ENCODE data around the gene SF3B3.
"Not testable (repeated sequence)": the region's sequence is repeated elsewhere in the genome, so short reads cannot be mapped to it uniquely, and the experiment has no call there.

SF3B3 gene

GRCh38 chr16:70568601-70569237, 45.1 kb downstream of the SF3B3 start:
- no peak for DNase-seq (ENCODE audit: low read depth)

GRCh38 chr16:70569752-70570151, 46.1 kb downstream of the SF3B3 start:
- no peak for DNase-seq (ENCODE audit: low read depth)

DNA sequence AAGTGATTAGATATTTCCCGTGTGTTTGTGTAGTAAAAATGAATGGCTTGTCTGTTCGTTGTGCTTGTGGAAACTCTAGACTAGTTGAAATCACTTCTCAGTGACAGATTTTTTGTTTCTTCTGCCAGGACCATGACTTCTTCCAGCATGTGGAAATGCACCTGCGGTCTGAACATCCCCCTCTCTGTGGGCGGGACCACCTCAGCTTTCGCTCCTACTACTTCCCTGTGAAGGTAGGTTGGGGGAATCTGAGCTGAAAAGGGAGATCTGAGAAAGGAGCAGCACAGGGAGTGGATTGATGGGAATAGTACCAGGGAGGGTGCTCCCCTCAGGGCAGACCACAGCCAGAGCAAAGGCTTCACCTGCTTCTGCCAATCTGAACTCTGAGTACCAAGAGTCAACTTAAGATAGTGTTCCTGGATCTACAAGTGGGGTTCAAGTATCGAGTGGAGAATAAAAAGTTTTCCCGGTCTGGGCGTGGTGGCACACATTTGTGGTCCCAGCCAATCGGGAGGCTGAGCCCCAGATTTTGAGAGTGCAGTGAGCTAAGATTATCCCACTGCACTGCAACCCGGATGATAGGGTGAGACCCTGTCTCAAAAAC, 47.5 kb downstream of the SF3B3 start:
- DNase-seq (ENCODE audit: low read depth) = no peak

DNA sequence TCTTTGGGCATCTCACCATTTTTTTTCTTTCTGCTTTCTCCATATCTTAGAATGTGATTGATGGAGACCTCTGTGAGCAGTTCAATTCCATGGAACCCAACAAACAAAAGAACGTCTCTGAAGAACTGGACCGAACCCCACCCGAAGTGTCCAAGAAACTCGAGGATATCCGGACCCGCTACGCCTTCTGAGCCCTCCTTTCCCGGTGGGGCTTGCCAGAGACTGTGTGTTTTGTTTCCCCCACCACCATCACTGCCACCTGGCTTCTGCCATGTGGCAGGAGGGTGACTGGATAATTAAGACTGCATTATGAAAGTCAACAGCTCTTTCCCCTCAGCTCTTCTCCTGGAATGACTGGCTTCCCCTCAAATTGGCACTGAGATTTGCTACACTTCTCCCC, 48.0 kb downstream of the SF3B3 start:
- DNase-seq (ENCODE audit: low read depth) = no peak

DNA sequence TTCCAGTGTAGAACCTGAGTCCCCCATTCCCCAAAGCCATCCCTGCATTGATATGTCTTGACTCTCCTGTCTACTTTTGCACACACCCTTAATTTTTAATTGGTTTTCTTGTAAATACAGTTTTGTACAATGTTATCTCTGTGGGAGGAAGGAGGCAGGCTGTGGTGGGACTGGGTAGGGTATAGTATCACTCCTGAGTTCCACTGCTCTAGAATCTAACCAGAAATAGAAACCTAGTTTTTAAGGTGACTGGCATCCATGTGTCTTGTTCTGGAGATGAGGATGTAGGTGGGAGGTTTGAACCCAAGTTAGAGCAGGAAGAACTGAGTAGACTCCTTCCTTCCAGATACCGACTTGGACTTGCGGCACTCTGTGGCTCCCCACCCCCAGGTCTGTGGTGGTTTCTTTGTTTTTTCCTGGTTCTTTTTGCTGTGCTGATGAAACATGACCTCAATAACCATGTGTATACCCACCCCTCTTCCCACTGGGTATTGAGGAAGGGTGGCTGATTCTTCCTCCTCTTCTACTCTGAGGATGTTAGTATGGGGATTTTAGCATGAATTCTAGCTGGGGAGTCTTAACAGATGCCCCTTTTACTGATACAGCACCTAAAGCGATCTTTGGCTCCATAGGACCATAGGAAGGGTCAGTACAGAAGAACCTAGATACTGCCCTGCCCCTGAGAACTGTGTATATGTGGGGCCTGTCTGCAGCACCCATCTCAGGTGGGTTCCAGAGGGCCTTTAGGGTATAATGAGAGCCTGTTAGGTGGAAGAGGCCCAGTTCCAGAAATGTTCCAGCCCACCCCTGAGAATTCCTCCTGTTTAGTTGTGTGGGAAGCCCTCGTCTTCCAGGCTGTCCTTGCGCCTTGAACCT, 48.7 kb downstream of the SF3B3 start:
- no peak for DNase-seq (ENCODE audit: low read depth)

- DNase-seq (ENCODE audit: low read depth) = no peak
These were observed 49.3 kb downstream of the SF3B3 start for GRCh38 chr16:70572926-70573270.

GRCh38 chr16:70573451-70574121, 50.0 kb downstream of the SF3B3 start:
- no peak for DNase-seq (ENCODE audit: low read depth)

DNA sequence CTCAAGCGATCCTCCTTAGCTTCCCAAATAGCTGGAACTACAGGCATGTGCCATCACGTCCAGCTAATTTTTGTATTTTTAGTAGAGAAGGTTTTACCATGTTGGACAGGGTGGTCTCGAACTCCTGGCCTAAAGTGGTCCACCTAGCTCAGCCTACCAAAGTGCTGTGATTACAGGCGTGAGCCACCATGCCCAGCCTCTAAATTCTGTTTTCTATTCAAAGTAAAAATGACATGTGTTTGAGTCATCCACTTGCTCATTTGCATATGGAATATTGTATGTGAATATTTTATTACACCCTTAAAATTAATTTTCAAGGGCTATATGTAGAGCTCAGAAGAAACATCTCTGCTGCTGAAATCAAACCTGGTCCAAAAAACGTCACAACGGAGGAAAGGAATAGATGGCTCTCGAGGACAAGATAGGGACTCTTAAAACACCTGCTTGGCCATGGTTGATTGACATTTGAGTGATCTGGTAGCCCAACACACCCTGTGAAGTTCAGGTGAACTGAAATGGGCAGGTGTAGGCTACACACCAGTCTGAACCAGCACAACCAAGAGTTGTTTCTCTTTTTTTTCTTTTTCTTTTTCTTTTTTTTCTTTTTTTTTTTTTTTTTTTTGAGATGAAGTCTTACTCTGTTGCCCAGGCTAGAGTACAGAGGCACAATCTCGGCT, 51.1 kb downstream of the SF3B3 start:
- no peak for DNase-seq (ENCODE audit: low read depth)

DNA sequence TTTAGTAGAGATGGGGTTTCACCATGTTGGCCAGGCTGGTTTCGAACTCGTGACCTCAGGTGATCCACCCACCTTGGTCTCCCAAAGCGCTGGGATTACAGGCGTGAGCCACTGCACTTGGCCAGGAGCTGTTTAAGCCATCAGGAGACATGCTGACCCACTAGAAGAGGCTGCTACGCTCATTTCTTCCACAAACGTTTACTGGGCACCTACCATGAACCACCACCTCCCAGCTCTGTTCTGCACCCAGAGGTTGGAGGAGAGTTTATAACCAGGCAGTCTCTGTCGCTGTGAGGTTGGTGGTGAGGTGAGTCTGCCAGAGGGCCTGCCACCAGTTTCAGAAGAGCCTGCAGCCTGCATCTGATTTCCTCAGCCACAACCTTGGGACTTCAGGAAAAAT, 51.8 kb downstream of the SF3B3 start:
- DNase-seq (ENCODE audit: low read depth) = no peak

DNA sequence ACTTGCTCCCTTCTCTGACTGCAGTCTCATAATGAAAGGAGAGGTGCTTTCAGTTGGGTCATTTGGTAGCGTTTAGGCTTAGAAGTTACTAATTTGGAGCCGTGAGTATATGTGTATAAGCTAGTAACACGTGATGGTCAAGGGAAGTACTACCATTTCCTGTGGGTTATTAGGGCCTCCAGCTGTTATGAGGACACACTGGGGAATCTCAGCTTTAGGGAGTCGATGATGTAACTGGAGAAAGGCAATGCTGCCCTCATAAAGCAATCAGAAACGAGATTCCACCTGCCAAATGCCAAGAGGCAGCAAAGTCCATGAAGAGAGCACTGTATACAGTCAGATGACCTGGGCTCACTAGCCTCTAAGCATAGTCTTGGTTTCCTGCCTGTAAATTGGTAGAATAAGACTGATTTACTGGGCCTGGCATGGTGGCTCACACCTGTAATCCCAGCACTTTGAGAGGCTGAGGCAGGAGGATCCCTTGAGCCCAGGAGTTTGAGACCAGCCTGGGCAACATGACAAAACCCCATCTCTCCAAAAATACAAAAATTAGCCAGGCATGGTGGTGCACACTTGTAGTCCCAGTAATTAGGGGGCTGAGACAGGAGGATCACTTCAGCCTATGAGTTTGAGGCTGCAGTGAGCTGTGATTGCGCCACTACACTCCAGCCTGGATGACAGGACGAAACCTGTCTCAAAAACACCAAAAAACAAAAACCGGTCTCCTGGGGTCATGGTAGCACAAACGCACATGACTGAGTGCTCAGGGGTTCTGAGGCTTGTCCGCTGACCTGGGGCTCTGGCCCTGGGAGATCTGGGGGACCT, 53.0 kb downstream of the SF3B3 start:
- no peak for DNase-seq (ENCODE audit: low read depth)

DNA sequence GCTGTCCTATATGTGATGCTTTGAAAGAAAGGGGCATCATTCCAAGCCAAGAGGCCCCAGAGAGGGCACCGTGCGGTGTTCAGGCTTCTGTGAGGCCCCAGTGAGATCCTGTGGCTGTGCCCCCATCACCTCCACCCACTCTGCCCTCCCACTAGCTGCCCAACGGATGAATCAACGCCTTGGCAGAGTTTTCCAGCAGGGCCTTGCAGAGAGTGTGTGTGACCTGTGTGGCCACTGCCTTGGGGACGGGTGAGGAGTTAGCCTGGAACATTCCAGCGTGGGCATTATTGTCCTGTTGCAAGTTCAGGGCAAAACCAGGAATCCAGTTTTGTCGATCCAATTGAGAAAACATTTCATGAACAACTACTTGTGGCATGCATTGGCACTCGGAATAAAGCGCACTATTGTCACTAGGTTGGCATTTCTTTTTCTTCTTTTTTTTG, 53.7 kb downstream of the SF3B3 start:
- no peak for DNase-seq (ENCODE audit: low read depth)

DNA sequence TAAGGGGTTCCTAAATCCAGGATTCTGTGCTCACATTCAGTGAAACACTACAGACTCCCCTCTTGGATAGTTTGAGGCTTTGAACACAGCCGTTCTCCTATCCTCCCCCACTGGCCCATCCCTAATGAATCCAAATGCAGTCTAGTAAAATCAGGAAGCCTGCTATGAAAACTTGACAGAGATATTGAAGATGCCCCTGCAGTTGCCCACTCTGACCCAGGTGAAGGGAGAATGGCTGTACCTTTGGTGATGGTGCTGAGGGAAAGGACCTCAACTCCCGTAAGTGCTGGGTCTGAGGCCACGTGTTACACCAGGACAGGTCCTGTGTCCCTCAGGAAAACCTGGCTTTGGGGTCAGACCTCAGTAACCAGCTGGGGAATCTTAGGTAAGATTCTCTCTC, 54.4 kb downstream of the SF3B3 start:
- no peak for DNase-seq (ENCODE audit: low read depth)

GRCh38 chr16:70579248-70579647, 55.6 kb downstream of the SF3B3 start:
- DNase-seq (ENCODE audit: low read depth) = no peak

- no peak for DNase-seq (ENCODE audit: low read depth)
These were observed 56.3 kb downstream of the SF3B3 start for GRCh38 chr16:70579648-70580630.

DNA sequence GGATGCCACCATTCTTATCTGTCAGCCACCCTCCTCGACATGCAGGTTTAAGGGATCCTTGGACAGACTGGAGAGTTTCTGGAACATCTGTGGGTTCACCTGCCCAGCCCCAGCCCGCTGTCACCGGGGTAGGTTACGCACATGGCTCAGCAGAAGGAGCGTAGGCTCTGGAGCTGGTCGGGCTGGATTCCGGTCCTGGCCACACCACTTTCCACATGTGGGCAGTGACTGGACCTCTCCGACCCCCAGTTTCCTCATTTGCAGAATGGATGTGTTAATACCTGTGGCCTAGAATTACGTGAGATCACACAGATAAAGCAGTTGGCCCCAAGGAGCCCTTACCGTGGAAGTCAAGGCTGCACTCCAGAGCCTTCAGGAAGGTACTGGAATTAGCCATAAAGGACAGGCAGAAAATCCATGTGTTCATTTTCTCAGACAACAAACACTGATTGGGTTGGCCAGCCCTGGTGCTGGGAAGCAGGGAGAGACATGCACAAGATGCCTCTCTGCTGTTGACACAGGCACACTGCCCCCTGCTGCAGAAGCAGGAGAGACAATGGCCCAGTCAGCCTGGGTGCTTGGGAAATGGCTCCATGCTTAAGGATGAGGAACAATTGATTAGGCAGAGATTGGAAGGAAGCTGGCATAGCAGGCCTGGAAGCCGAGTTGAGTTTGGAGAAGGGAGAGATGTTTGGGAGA, 58.8 kb downstream of the SF3B3 start:
- DNase-seq (ENCODE audit: low read depth) = no peak

DNA sequence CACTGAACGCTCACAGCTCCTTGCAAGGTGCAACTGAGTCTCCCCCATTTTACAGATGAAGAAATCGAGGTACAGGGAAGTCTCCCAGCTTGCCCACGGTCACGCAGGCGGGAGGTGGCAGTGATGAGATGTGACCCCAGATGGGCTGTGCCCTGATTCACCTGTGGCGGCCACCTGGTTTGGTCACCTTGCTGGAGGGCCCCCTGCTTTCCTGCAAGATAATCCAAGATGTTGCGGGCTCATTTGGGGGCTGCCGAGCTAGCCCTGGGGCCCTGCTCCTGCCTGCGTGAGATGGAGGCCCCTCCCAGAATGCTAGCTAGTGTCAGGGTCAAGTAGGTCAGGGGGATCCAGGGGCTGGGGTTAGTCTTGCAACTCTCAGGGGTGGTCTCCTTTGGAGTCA, 63.1 kb downstream of the SF3B3 start:
- no peak for DNase-seq (ENCODE audit: low read depth)

- no peak for DNase-seq (ENCODE audit: low read depth)
These were observed 64.9 kb downstream of the SF3B3 start for GRCh38 chr16:70588565-70588964.

DNA sequence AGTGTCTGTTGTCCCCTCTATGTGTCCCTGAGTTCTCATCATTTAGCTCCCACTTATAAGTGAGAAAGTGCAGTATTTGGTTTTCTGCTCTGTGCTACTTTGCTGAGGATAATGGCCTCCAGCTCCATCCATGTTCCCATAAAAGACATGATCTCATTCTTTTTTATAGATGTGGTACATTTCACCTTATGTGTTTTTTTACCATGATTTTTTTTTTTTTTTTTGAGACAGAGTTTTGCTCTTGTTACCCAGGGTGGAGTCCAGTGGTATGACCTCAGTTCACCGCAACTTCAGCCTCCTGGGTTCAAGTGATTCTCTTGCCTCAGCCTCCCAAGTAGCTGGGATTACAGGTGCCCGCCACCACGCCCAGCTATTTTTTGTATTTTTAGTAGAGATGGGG, 65.8 kb downstream of the SF3B3 start:
- not testable (repeated sequence) for DNase-seq (ENCODE audit: low read depth)

GRCh38 chr16:70589998-70590471, 66.4 kb downstream of the SF3B3 start:
- no peak for DNase-seq (ENCODE audit: low read depth)

Measured in stimulated activated CD8-positive, alpha-beta memory T cell treated with anti-CD3 and anti-CD28 coated beads, Interleukin-15, amount 100 ng/mL, for 24 hours (primary cell).